Karpas-422 (cell line): Measurements from ENCODE around the gene CISTR. TPM values are rescaled to one million over a fixed set of nuclear protein-coding genes. Genes with fewer than 3 reads are reported as not detected.

ENCODE experiments used
- DNase-seq: peaks from one replicate; pipeline ENCODE4 v3.0.0-alpha.2; 2015
- H2AFZ ChIP-seq: fragments of 200-600 bp; sonication (generic); 2 replicates; pipeline ENCODE4 v1.6.1; 2014; ENCODE audit warnings: antibody characterized with exemption, low read length, mixed read lengths
- H3K27ac ChIP-seq: fragments of 200-600 bp; sonication (generic); 2 replicates; pipeline ENCODE4 v1.5.1; 2014; ENCODE audit warnings: mild to moderate bottlenecking, low read length, moderate library complexity
- H3K27me3 ChIP-seq: fragments of 200-600 bp; sonication (generic); 2 replicates; pipeline ENCODE4 v1.6.1; 2014; ENCODE audit warnings: low read length, mixed read lengths
- H3K36me3 ChIP-seq: fragments of 200-600 bp; sonication (generic); 2 replicates; pipeline ENCODE4 v1.6.1; 2014; ENCODE audit warnings: low read length, mixed read lengths; ENCODE audit not compliant: insufficient read depth
- H3K4me1 ChIP-seq: fragments of 200-600 bp; sonication (generic); 2 replicates; pipeline ENCODE4 v1.6.1; 2014; ENCODE audit warnings: mild to moderate bottlenecking, low read length, mixed read lengths
- H3K4me2 ChIP-seq: fragments of 200-600 bp; sonication (generic); 2 replicates; pipeline ENCODE4 v1.6.1; 2014; ENCODE audit warnings: low read length, low read depth, mild to moderate bottlenecking; ENCODE audit not compliant: poor library complexity, severe bottlenecking
- H3K4me3 ChIP-seq: fragments of 200-600 bp; sonication (generic); 2 replicates; pipeline ENCODE4 v1.5.1; 2014; ENCODE audit warnings: mild to moderate bottlenecking, antibody characterized with exemption, low read length, mixed read lengths
- H3K79me2 ChIP-seq: fragments of 200-600 bp; sonication (generic); 2 replicates; pipeline ENCODE4 v1.6.1; 2014; ENCODE audit warnings: mild to moderate bottlenecking, low read length, mixed read lengths
- H3K9ac ChIP-seq: fragments of 200-600 bp; sonication (generic); 2 replicates; pipeline ENCODE4 v1.6.0; 2014; ENCODE audit warnings: low read length
- H3K9me2 ChIP-seq: fragments of 200-600 bp; sonication (generic), shearing (Covaris generic); replicated peaks from 2 replicates; pipeline ENCODE4 v1.6.0; 2014; ENCODE audit warnings: mild to moderate bottlenecking, low read length, moderate library complexity; ENCODE audit not compliant: insufficient read depth
- H3K9me3 ChIP-seq: fragments of 300-700, 200-600 bp; sonication (generic); 2 replicates; pipeline ENCODE4 v1.6.1; 2014; ENCODE audit warnings: low read length, mixed read lengths
- H4K20me1 ChIP-seq: fragments of 200-600 bp; sonication (generic); 2 replicates; pipeline ENCODE4 v1.6.1; 2014; ENCODE audit warnings: mild to moderate bottlenecking, antibody characterized with exemption, low read length, low read depth; ENCODE audit not compliant: insufficient read depth
- total RNA-seq: library from RNA; depleted of rRNA; stranded (reverse); fragments of >200 nt; shearing (Covaris generic); gene quantifications from 2 replicates; pipeline ENCODE4 v1.2.3, GENCODE V29; 2014; ENCODE audit warnings: low replicate concordance; rRNA removed

Gene CISTR
- total RNA-seq, 1 experiment from 2014 or later, result not detected

GRCh38 chr12:53703756-53704155 lies 48.0 kb downstream of the CISTR start:
- Histone ChIP-seq H4K20me1 (no peaks in the 10 kb centered on the region), H3K4me2 (peak overlapping the region; percentile 14), H3K9ac (no peak overlapping the region), H3K4me1 (peaks cover 17% of the 10 kb centered on the region), H3K9me2 (no peaks in the 10 kb centered on the region), H3K9me3 (no peaks in the 10 kb centered on the region), H2AFZ (no peak overlapping the region), H3K27me3 (no peaks in the 10 kb centered on the region; the same call in 1 of the 2 replicates), H3K27ac (no peak overlapping the region), H3K36me3 (no peaks in the 10 kb centered on the region), H3K79me2 (no peaks in the 10 kb centered on the region), H3K4me3 (no peak overlapping the region)
- no peak for DNase-seq

DNA sequence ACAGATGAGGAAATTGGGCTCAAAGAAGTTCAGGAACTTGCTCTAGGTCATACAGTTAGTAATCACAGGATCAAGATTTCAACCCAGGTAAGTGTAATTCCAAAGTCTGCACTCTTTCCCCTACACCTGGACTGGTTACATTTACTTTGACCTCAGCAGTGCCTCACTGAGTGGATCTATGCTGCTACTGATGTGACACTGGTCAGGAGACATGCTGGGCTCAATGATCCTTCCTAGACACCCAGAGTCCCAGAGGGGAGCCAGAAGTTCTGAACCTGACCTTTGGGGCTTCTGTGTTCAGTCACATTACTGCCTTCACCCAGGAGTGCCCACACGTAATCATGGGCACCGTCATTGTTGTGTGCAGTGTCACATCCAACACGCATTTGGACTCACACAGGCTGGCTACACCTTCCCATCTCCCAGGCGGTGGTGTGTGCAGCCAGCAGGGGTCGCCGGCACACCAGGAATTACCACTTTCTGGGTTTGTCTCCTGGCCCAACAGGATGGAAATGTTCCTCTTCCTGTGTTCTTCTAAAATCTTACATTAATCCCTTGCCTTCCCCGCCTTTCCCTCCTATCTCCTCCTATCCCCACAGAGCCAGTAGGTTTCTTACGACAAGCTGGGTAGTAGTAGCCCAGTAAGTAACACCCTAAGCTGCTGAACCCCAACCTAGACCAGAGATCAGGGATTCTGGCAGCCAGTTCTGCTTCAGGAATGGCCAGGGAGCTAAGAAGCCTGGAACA lies 50.1 kb downstream of the CISTR start:
- H3K4me2 ChIP-seq, result no peak overlapping the region
- DNase-seq, result peak; percentile 83
- no peaks in the 10 kb centered on the region for H3K36me3 ChIP-seq
- no peak overlapping the region for H3K27ac ChIP-seq
- H4K20me1 ChIP-seq, result no peaks in the 10 kb centered on the region
- peaks cover 19% of the 10 kb centered on the region for H3K4me1 ChIP-seq
- no peaks in the 10 kb centered on the region for H3K79me2 ChIP-seq
- no peak overlapping the region for H3K9ac ChIP-seq
- H3K4me3 ChIP-seq, result no peak overlapping the region
- no peak overlapping the region for H2AFZ ChIP-seq
- no peaks in the 10 kb centered on the region for H3K9me3 ChIP-seq
- H3K9me2 ChIP-seq, result no peaks in the 10 kb centered on the region
- no peaks in the 10 kb centered on the region; the same call in 1 of the 2 replicates for H3K27me3 ChIP-seq

GRCh38 chr12:53700567-53700966 lies 51.2 kb downstream of the CISTR start:
- H4K20me1 ChIP-seq, result no peaks in the 10 kb centered on the region
- H3K27me3 ChIP-seq, result no peaks in the 10 kb centered on the region; the same call in 1 of the 2 replicates
- peaks cover 26% of the 10 kb centered on the region for H3K4me1 ChIP-seq
- no peaks in the 10 kb centered on the region for H3K9me2 ChIP-seq
- no peak for DNase-seq
- H3K9ac ChIP-seq, result no peak overlapping the region
- H3K4me2 ChIP-seq, result no peak overlapping the region
- no peak overlapping the region for H2AFZ ChIP-seq
- no peaks in the 10 kb centered on the region for H3K9me3 ChIP-seq
- H3K4me3 ChIP-seq, result no peak overlapping the region
- H3K27ac ChIP-seq, result no peak overlapping the region
- H3K36me3 ChIP-seq, result no peaks in the 10 kb centered on the region
- no peaks in the 10 kb centered on the region for H3K79me2 ChIP-seq

GRCh38 chr12:53699678-53700025 lies 52.1 kb downstream of the CISTR start:
- Histone ChIP-seq H3K4me2 (no peak overlapping the region), H2AFZ (no peak overlapping the region), H3K27me3 (no peaks in the 10 kb centered on the region; the same call in 1 of the 2 replicates), H4K20me1 (no peaks in the 10 kb centered on the region), H3K79me2 (no peaks in the 10 kb centered on the region), H3K27ac (no peak overlapping the region), H3K4me3 (no peak overlapping the region), H3K36me3 (no peaks in the 10 kb centered on the region), H3K9me2 (no peaks in the 10 kb centered on the region), H3K9ac (no peak overlapping the region), H3K4me1 (peaks cover 21% of the 10 kb centered on the region), H3K9me3 (no peaks in the 10 kb centered on the region)
- DNase-seq, result no peak

- H3K4me1 ChIP-seq, result peaks cover 16% of the 10 kb centered on the region
- H3K9me2 ChIP-seq, result no peaks in the 10 kb centered on the region
- no peak overlapping the region for H3K9ac ChIP-seq
- H3K36me3 ChIP-seq, result no peaks in the 10 kb centered on the region
- no peaks in the 10 kb centered on the region; the same call in 1 of the 2 replicates for H3K27me3 ChIP-seq
- no peak overlapping the region for H3K27ac ChIP-seq
- H3K4me2 ChIP-seq, result no peak overlapping the region
- H3K9me3 ChIP-seq, result no peaks in the 10 kb centered on the region
- DNase-seq, result no peak
- H4K20me1 ChIP-seq, result no peaks in the 10 kb centered on the region
- H3K4me3 ChIP-seq, result no peak overlapping the region
- no peaks in the 10 kb centered on the region for H3K79me2 ChIP-seq
- no peak overlapping the region for H2AFZ ChIP-seq
Measured at GRCh38 chr12:53698948-53699677, 52.7 kb downstream of the CISTR start.

- no peaks in the 10 kb centered on the region for H3K9me3 ChIP-seq
- H3K4me2 ChIP-seq, result peak overlapping the region; percentile 1
- H3K27me3 ChIP-seq, result no peaks in the 10 kb centered on the region; the same call in 1 of the 2 replicates
- H3K79me2 ChIP-seq, result no peaks in the 10 kb centered on the region
- no peak overlapping the region for H3K9ac ChIP-seq
- DNase-seq, result no peak
- no peak overlapping the region for H2AFZ ChIP-seq
- H3K9me2 ChIP-seq, result no peaks in the 10 kb centered on the region
- no peaks in the 10 kb centered on the region for H4K20me1 ChIP-seq
- no peak overlapping the region for H3K27ac ChIP-seq
- H3K4me3 ChIP-seq, result no peak overlapping the region
- H3K4me1 ChIP-seq, result peaks cover 9% of the 10 kb centered on the region
- H3K36me3 ChIP-seq, result no peaks in the 10 kb centered on the region
Measured at GRCh38 chr12:53696655-53697331, 55.0 kb downstream of the CISTR start.

Other genes starting within 250 kb of the CISTR start
- 1.0 TPM in 1 of 2 replicates, not detected in the other for gene NPFF, start 244.5 kb downstream of the CISTR start, total RNA-seq
- 14.8 and 28.9 TPM in 2 replicates for gene ATF7, start 125.6 kb downstream of the CISTR start, total RNA-seq
- gene ATP5MC2, start 75.9 kb downstream of the CISTR start, total RNA-seq, result 718 and 957 TPM in 2 replicates
- 28.7 and 32.5 TPM in 2 replicates for gene CALCOCO1, start 24.5 kb downstream of the CISTR start, total RNA-seq
- not detected in 2 replicates for gene HOXC13, start 186.9 kb upstream of the CISTR start, total RNA-seq
- gene HOXC12, start 202.9 kb upstream of the CISTR start, total RNA-seq, result not detected in 2 replicates
- not detected in 2 replicates for gene HOXC11, start 221.1 kb upstream of the CISTR start, total RNA-seq
- gene HOTAIR, start 223.0 kb upstream of the CISTR start, total RNA-seq, result 0.07 TPM in 1 of 2 replicates, not detected in the other
- not detected in 2 replicates for gene HOXC10, start 233.2 kb upstream of the CISTR start, total RNA-seq
- gene HOXC9, start 248.2 kb upstream of the CISTR start, total RNA-seq, result not detected in 2 replicates